GM21423 (cell line): ENCODE results near the gene MKRN2OS.

Experiments used
- ATAC-seq: cut with Tn5 transposase; IDR thresholded peaks from one replicate; pipeline ENCODE4 v1.9.1; 2021; ENCODE audit warnings: mild to moderate bottlenecking, moderate library complexity; ENCODE audit not compliant: unreplicated experiment

Gene MKRN2OS, protein sequence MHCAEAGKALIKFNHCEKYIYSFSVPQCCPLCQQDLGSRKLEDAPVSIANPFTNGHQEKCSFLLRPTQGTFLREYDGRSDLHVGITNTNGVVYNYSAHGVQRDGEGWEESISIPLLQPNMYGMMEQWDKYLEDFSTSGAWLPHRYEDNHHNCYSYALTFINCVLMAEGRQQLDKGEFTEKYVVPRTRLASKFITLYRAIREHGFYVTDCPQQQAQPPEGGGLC

DNA sequence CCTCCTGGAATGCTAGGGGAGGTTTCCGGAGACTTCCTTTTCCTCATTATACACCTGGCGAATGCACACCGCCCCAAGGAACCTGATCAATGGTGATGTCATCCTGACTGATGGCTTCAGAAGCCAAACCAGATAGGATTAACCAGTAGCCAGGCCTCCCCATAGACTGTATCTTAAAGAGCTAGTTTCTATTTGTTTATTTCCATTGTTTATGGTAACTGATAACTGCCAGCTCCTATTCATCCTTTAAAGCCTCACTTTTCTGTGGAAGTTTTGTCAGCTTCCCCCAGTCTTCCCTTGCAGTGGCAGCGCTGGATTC, at the start of gene MKRN2OS:
Gene MKRN2OS, minus strand, starts transcription at position 27 of the 319 bp plus-strand sequence. CDS start 35 bp downstream, outside the sequence.
- no peak for ATAC-seq

DNA sequence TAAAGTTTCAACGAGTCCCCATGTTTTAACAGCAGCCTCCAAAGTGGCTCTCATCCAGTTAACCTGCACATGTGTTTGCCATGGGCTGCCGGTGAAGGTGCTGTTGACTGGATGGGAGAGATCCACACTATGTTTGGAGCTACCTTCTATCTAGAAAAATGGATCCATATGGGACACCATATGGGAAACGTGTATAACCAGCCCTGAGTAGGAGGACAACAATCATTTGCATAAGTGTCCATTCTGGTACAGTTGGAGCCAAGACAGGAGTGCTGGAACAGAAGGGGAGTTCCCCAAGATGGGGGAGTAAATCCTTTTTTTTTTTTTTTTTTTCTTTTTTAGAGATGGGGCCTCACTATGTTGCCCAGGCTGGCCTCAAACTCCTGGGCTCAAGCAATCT, 48.2 kb upstream of the MKRN2OS start:
- no peak for ATAC-seq

DNA sequence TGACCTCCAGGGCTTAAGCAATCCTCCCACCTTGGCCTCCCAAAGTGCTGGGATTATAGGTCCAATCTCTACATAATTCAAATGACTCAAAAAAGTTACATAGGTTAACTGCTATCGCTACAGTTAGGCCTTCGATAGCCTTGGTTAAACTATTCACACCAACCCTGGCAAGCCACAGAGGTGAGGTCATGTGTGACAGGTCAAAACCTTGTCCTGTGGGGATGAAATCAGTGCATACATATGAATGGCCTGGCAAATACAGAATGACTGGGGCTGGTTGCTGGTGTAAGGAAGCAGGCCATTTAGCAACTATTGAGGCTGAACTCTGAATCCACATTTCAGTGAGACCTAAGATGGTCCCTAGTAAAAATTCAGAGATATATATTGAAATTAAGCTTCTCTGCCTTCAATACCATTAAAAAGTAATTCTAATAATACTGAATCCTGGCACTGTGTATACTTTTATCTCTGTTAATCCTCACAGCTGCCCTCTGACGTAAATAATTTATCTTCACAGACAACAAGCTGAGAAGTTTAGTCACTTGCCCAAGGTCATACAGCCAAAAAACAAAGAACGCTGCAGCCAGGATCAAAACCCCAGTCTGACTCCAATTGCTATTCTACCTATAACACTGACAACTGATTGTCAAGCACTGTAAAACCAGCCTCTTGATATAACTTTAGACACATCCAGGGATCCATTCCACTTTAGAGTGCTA, 46.9 kb upstream of the MKRN2OS start:
- ATAC-seq = no peak

DNA sequence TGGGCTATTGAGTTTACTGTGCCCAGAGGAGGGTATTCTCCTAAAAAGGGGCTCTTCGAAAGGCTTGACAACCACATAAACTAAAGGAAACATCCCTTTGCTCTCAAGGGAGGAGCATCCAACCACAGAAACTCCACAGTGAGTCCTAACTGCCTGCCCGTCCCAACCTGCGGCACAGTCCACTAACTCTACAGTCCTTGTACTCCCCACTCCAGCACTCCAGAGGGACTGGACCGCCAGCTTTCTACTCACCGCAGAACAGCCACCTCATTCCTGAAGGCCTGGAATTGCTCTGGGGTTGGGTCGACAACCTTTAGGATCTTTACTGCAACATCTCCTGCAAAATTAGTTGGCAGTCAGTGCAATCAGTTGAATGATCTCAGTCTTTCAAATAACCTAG, 46.2 kb upstream of the MKRN2OS start:
- no peak for ATAC-seq

DNA sequence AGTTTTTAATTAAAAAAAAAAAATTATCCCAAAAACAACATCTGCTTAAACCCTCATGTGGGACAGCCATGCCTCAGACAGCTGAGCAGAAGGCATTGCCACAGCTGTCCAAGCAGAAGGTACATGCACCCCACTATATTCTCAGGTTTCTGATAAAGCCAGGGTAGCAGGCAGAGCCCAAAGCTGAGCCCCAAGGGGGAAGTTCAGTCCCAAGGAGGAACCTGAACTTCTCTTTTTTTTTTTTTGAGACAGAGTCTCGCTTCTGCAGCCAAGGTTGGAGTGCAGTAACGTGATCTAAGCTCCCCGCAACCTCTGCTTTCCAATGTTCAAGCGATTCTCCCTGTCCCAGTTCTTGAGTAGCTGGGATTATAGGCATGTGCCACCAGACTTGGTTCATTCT, 44.8 kb upstream of the MKRN2OS start:
- ATAC-seq = no peak

DNA sequence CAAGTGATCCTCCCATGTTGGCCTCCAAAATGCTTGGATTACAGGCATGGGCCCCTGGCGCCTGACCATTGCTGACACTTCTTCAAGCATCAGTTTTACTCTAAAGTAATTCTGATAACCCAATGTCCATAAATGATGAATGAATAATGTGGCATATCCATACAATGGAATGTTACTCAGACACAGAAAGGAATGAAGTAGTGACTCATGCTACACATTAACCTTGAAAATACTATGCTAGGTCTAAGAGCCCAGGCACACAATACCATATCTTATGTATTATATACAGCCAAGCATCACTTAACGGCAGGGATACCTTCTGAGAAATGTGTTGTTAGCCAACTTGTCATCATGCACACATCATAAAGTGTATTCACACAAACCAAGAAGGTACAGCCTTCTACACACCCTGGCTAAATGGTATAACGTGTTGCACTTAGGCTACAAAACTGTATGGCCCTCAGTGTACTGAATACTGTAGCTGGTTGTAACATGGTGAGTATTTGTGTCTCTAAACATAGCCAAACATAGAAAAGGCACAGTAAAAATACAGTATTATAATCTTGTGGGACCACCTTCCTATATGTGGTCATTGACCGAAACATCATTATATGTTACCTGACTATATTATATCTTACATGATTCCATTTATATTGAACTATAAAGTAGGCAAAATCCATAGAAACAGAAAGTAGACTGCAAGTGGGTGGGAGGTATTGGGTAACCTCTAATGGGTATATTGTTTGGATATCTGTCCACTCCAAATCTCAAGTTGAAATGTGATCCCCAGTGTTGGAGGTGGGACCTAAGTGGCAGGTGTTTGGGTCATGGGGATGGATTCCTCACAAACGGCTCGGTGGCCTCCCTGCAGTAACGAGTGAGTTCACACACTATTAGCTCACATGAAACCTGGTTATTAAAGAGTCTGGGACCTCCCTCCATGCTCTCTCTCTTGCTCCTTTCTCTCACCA, 43.0 kb upstream of the MKRN2OS start:
- ATAC-seq = no peak

DNA sequence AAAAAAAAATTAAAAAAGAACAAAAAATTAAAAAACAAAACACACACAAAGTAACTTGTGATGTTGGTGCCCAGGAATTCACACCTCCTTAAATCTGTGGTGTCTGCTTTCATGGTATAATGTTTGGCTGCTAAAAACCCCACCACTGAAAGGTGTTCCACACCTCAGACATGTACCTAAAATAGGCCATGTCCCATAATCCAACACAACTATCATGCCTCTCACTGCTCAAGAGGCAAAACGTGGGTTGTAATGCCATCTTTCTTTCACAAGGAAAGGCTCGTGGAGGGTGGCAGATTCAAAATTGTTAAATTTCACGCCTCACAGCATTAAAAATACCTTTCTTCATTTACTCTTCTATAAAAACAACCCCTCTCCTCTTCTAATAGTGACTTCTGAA, 41.1 kb upstream of the MKRN2OS start:
- ATAC-seq = no peak

DNA sequence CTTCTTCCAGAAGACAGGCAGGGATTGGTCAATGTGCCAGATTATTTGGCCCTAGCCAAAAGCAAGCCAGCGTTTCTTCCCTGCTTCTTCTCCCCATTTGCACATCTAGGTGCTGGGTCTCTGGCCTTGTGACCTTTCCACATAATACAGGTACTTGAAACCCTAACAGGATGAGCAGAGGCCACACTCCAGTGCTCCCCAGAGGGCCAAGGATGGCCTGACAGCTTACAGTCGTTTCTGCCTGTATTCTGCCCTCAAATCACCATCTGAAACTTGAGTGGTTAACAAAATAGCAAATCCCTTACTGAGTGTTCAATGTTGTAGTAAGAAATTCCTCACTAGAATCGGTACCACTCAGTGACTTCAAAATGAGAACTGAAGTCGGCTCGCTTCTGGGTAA, 40.7 kb upstream of the MKRN2OS start:
- ATAC-seq = no peak

DNA sequence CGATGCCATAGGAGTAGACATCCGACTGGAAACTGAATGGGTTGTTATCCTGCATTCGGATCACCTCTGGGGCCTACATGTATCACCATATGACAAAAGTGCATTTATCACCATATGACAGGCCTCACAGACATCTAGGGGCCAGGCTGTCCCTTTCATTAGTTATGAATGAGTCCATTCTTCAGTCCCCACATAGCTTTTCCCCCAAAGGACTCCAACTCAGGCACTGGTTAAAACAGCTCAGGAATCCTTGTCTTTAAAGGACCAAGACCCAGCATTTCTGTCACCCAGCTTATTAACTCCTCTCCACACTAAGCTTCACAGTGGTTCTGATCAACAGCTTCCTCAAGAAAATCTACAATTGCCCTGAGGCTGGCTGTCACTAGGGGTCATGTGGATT, 39.9 kb upstream of the MKRN2OS start:
- ATAC-seq = no peak

DNA sequence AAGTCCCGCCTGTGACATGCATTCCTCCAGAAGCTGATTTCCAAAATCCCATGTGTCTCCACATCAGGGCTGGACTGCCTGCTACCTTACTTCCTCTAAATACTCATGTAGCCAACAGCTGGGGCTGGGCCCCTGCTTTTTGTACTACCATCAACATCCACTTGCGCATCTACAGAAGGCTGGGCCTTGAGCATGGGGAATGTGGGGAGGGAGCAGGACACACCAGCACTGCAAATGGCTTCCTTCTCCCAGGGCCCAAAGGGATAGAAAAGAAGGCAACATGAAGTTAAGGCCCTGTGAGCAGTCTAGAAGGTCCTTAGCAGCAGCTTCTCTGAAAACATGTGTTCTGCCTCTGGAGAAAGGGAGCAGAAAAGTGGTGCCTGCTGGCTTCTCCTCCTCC, 38.8 kb upstream of the MKRN2OS start:
- ATAC-seq = no peak

DNA sequence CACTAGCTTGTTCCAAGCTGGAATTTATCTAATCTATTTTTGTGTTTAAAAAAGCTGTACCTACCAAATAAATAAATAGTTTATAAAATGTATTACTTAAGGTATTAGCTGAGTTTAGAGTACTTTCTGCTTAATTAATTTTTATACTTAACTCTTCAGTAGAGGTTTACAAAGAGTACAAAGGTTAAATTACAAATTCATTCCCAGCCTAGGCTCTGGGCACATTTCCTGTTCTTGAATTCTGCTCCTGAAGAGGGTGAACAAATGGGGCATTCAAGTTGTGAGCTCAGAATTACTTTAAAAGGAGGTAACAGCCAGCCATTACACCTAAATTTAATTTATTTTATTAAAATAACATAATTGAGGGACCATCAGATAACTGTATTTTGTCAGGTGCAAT, 38.0 kb upstream of the MKRN2OS start:
- ATAC-seq = no peak

DNA sequence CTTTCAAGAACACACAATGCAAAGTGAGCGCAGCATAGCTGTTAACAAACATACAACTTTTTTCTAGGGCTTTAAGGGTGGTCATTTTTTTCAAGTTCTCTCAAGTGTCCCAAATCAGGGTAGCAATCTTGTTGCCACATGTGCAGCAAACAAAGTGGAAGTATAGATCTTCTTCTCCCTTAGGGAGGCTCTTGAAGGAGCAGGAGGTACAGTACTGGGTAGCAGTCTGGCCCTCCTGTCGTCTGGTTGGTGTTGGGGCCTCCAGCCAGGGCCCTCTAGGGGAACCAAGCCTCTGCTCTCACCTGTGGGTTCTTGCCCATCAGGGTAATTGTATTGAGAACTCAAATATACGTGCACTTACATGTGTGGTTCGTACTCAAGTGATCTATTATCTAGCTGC, 37.4 kb upstream of the MKRN2OS start:
- ATAC-seq = no peak

DNA sequence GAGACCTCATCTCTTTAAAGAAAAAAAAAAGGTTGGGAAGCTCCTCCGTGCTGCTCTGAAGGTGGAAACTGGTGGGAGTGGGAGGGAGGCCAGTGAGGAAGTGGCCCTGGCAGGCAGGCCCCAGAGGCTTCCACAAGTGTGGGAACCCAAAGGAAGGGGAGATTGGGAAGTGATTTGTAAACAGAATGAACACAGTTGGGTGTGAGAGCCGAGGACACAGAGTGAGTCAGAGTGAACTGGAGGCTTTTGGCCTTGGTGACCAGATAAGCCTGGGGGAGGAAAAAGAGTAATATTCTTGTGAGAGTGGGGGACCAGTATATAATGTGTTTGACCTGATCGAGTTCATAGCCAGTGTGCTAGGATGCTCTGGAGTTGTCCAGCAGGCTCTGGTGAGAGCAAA, 34.6 kb upstream of the MKRN2OS start:
- ATAC-seq = no peak

DNA sequence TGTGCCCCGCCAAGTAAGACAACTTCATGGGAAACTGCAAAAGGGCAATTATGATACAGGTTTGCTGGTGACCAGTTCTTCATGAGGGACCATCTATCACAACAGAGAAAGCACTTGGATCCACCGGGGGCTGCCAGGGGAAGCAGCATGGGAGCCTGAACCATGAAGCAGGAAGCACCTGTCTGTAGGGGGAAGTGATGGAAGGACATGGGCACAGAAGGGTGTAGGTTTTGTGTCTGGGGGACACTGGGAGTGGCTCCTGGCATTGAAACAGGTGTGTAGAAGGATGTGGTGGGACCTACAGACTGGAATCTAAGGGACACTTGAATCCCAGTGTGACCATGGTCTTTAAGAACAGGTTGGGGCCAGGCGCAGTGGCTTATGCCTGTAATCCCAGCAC, 34.2 kb upstream of the MKRN2OS start:
- ATAC-seq = no peak

DNA sequence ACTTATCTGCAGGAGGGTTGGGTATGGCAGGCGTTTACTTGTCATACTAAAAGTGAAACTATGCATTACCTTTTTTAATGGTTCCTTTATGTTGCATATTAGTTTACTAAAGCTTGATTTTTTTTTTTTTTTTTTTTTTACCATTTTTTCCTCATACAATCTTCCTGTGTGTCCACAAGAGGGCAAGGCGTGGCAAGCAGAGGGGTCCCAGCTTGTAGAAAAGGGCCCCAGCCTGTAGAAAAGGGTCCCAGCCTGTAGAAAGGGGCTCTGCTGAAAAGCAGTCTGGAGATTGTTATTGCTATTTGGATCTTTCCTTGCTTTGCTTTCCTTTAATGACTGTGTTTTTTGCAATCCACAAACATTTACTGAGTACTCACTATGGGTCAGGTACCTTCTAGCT, 33.4 kb upstream of the MKRN2OS start:
- no peak for ATAC-seq

DNA sequence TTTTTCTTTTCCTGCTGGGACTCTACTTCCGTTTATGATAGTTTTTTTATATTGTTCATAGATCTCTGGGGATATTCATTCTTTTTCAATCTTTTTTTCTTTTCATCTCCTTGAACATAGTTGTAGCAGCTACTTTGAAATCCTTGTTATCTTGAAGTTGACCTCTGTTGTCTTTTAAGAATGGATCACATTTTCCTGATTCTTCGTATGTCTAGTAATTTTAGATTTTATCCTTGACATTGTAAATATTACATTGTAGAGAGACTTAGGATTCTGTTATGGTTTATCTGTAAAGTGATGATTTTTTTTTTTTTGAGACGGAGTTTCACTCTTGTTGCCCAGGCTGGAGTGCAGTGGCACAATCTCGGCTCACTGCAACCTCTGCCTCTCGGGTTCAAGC, 32.1 kb upstream of the MKRN2OS start:
- no peak for ATAC-seq

DNA sequence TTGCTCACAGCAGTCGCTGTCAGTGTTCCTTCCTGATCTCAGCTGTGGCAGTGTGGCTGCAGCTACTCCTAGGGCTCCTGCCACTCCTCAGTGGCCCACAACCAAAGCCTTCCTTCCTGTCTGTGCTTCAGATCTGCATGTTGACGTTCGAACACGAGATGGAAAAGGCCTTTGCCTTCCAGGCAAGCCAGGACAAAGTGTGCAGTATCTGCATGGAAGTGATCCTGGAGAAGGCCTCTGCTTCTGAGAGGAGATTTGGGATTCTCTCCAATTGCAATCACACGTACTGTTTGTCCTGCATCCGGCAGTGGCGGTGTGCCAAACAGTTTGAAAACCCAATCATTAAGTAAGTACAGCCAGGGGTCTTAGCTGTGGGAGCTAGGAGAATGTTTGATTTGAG, 29.4 kb upstream of the MKRN2OS start:
- ATAC-seq = no peak

DNA sequence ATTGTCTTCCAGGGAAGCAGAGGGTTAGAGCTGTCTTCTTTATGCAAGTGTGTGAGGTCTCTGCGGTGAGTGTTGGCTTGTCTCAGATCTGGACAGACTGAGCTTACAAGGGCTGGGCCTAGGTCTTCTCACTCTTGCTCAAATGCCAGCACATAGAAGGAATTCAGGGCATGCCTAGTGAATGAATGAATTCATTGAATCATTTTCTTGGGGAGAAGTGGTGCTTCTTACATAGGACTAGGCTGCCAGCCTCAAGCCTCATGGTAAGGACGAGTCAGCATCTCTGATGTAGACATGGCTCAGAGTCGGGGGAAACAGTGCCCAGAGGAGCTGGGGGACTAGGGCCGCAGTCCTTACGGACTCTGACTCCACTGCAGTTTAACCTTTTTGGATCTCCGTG, 28.8 kb upstream of the MKRN2OS start:
- ATAC-seq = no peak

DNA sequence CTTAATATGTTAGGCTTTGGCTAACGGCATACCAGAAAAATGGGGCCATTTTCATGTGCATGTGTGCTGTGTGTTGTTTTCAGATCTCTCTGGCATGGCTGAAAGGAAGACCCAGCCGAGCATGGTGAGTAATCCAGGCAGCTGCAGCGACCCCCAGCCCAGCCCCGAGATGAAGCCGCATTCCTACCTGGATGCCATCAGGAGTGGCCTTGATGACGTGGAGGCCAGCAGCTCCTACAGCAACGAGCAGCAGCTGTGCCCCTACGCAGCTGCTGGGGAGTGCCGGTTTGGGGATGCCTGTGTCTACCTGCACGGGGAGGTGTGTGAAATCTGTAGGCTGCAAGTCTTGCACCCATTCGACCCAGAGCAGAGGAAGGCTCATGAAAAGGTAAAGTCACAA, 26.7 kb upstream of the MKRN2OS start:
- ATAC-seq = no peak

DNA sequence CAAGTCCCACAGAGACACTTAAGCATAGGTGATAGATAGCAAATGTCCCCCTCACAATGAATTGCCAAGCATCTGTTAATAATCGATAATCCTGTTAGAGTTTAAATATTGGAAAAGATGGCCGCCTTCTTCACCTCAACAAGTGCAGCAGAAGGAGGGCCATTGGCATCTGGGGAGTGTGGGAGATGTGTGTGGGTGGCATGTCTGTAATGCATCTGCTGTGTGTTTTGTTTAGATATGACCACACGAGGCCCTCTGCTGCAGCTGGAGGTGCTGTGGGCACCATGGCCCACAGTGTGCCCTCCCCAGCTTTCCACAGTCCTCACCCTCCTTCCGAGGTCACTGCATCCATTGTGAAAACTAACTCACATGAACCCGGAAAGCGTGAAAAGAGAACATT, 24.5 kb upstream of the MKRN2OS start:
- no peak for ATAC-seq

DNA sequence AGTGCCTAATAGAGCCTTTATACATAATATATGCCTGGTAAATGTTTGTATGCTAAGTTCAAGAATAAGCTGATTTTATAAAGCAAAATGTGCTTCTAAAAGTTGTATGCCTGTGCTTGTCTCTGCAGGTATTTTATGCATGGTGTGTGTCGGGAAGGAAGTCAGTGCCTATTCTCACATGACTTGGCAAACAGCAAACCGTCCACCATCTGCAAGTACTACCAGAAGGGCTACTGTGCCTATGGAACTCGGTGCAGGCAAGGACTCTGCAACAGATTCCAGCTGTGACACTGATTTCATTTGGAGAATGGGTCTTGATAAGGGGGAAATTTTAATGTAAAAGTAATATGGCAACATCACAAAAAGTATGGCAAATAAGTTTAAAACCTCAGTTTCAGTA, 23.4 kb upstream of the MKRN2OS start:
- ATAC-seq = no peak

DNA sequence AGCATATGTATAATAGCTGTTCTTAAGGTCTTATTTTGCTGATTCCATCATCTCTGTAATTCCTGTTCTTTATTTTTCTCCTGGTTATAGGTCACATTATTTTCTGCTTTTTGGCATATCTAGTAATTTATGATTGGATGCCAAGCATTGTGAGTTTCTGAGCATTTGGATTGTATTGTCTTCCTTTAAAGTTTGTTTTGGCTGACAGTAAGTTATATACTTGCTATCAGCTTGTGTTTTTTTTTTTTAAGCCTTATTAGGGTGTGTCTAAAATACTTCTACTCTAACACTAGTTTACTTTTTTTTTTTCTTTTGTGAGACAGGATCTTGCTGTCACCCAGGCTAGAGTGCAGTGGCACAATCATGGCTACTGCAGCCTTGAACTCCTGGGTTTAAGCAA, 21.7 kb upstream of the MKRN2OS start:
- ATAC-seq = no peak
